ENCODE results near the gene IQGAP2.
"Not testable (repeated sequence)": the region's sequence is repeated elsewhere in the genome, so short reads cannot be mapped to it uniquely, and the experiment has no call there.

IQGAP2 gene

GRCh38 chr5:76415855-76416254 is 12.8 kb downstream of the IQGAP2 start:
- DNase-seq = no peak

- no peak for DNase-seq
Measured at GRCh38 chr5:76419597-76420298, 16.7 kb downstream of the IQGAP2 start.

DNA sequence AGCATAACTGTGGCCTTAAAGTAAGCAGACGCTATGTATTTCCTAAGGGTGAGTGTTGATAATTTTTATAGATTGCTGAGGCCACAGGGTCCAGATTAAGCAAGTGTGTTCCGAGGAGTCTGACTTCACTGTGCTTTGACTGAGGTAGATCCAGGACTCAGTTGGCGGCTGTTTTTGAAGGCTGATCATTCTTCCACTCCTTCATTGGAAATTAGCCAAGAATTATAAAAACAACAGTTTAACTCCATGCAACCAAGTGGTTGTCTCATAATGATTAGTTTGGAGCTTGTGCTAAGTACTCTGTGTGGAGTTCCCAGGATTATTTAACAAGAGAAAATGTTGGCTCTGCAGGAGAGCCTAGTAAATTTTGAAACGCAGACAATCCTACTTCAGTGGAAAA is 19.1 kb downstream of the IQGAP2 start:
- DNase-seq = no peak

DNA sequence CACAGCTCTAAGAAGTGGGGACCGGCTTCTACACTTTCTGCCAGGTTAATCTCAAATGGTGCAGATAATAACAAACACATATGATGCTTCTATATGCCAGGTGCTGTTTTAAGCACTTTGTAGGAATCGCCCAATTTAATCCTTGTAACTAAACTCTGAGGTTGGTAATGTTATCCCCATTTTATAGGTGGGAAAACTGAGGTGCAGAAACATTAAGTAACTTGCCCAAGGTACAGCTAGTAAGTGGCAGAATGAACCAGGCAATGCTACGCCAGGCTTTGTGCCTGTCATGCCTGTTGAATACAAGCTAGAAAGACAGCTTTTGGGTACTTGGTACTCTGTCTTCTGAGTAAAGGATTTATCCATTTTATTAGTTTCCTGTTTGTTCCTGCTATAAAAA is 19.7 kb downstream of the IQGAP2 start:
- no peak for DNase-seq

GRCh38 chr5:76425146-76425545 is 22.1 kb downstream of the IQGAP2 start:
- no peak for DNase-seq

DNA sequence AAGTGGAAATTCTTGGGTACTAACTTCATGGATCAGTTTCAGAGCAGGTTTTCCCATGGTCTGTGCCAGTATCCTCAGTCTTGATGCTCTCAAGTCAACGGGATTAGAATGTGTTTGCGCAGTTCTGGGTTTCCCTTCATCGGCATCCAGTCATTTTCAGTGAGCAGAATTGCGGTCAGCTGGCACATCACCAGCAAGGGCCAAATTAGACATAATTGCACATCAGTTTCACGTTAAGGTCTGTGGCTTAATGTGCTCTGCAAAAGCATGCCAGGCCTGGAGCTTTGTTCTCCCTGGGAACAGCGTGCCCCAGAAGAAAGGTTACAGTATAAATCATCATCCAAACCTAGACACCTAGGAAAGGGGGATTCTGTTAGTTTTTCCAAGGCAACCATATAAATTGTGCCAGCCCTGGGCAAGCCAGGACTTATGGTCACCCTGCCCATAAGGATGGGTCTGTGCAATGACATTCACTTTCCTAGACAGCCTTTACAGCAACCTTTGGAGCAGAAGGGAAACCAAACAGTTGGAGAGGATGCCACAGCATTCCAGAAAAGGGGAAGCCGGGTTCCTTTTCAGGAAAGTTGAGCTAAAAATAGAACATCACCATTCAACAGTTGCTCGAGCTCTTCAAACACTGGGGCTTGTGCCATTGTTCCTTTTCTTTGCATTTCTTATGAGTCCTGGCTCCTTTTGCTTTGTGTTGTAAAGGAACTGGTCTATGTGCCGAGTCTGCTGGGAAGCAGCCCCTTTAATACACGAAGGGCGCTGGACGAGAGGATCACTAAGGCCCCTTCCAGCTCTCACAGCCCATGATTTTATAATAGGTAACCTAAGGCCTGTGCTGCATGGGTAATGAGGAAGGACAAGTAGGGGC is 23.1 kb downstream of the IQGAP2 start:
- DNase-seq = no peak

DNA sequence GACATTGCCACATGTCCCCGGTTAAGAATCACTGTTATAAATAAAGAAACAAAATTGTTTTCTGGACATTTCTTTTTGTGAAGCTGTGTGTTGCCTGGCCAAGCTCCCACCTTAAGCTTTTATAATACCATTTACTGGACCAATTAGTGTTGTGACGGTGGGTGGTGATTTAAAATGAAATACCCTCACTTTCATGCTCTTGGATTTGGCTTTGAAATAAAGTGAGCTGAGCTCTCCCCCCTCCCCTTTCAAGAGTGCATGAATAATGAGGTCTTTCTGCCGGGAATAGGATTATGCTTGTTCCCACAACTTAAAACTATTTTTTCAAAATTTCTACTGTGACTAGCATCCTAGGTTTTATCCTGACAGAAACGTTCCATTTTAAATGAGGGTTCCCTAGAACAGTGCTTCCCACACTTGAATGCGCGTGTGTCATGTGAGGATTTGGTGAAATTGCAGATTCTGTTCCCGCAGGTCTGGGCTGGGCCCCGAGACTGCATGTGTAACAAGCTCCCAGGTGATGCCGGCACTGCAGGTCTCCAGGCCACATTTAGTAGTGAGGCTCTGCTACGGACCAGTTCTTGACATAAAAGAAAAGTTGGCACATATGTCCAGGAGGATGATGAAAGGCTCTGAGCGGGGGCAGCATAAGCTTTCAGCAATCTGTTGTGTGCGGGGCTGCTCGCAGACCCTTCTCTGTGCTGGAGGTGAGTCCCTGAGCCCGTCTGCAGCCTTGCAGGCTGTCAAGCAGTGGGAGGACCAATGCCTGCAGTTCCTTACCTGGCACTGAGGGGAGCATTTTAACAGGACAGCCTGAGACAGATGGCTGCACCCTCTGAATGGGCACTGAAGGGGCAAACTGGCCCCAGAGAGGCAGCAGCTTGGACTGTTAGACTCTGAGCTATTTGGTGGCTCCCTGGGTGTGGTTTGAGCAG is 24.4 kb downstream of the IQGAP2 start:
- no peak for DNase-seq

DNA sequence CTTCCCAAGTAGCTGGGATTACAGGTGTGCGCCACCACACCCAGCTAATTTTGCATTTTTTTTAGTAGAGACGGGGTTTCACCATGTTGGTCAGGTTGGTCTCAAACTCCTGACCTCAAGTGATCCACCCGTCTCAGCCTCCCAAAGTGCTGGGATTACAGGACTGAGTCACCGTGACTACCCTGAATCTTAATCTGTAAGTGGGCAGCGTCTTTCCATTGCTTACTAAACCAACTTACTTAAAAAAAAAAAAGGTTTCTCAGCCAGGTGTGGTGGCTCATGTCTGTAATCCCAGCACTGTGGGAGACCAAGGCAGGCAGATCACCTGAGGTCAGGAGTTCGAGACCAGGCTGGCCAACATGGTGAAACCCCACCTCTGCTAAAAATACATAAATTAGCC is 25.5 kb downstream of the IQGAP2 start:
- not testable (repeated sequence) for DNase-seq

- no peak for DNase-seq
Measured at GRCh38 chr5:76433261-76433660, 30.2 kb downstream of the IQGAP2 start.

DNA sequence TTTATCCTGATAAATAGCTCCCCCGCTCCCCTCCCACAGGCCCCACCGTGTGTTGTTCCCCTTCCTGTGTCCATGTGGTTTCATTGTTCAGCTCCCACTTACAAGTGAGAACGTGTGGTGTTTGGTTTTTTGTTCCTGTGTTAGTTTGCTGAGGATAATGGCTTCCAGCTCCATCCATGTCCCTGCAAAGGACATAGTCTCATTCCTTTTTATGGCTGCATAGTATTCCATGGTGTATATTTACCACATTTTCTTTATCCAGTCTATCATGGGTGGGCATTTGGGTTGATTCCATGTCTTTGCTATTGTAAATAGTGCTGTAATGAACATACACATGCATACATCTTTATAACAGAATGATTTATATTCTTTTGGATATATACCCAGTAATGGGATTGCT is 34.4 kb downstream of the IQGAP2 start:
- not testable (repeated sequence) for DNase-seq

DNA sequence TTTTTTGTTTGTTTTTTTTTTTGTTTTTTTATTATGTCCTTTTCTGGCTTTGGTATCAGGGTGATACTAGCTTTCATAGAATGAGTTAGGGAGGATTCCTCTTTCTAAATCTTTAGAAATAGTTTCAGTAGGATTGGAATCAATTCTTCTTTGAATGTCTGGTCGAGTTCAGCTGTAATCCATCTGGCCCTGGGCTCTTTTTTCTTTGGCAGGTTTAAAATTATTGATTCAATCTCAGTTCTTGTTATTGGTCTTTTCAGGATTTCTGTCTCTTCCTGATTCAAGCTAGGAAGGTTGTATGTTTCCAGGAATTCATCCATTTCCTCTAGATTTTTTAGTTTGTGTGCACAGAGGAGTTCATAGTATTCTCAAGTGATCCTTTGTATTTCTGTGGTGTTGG is 34.9 kb downstream of the IQGAP2 start:
- DNase-seq = no peak

DNA sequence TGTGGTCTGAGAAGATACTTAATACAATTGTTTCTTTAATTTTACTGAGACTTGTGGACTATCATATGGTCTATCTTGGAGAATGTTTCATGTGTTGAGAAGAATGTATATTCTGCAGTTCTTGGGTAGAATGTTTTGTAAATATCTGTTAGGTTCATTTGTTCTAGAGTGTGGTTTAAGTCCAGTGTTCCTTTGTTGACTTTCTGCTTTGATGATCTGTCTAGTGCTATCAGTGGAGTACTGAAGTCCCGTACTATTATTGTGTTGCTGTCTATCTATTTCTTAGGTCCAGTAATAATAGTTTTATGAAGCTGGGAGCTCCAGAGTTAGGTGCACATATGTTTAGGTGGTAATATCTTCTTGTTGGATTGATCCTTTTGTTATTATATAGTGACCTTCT is 36.1 kb downstream of the IQGAP2 start:
- DNase-seq = no peak

GRCh38 chr5:76439929-76440328 is 36.8 kb downstream of the IQGAP2 start:
- no peak for DNase-seq

DNA sequence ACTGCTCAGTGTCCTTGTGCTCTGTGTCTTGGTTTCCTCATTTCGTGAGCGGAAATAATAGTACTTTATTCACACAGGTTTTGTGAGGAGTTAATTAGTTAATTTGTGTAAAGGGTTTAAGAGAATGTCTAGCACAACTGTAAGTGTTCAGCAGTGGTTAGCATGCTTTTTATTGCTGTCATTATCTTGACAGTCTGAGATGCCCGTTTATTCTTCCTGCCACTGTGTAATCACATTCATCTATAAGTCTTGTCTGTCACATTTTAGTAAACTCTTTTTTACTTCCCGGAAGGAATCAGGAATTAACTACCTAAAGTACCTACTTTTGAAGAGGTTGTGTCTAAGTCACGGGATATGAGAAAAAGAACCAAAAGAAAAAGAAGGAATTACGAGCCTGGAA is 38.0 kb downstream of the IQGAP2 start:
- DNase-seq = no peak

DNA sequence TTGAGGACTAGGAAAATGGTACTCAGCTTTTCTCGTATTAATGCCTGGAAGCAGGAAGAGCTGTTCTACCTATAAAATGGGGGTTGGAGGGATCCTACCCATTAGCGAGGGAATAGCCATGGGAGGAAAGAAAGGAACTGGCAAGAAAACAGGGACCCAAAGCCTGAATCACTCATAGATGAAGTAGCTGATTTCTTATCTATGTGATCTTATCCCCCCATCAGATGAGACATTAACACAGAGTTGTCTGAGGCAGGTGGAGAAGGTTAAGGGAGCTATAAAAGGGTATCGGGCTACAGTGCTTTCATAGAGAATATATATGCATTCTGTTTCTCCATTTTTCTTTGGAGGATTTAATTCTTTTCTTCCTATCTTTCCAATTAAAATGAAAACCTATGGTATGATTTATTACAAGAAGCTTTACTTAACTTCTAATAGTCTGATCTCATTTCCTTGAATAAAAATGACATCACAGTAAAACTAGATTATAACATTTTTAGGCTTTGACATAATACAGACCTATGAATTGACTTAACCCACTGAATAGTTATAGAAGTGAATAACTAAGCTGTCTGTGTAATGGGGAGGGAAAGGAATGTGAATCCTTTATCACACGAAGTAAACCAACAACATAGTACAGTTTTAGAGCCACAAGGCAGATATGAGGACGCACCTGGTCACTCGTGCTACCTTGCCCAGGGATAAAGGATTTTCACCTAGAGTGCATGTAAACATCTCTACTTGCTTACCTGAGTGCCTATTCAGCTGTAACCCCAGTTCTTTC is 39.0 kb downstream of the IQGAP2 start:
- DNase-seq = no peak

- no peak for DNase-seq
Measured at GRCh38 chr5:76443066-76443800, 40.1 kb downstream of the IQGAP2 start.

- no peak for DNase-seq
Measured at GRCh38 chr5:76445063-76445462, 42.0 kb downstream of the IQGAP2 start.

DNA sequence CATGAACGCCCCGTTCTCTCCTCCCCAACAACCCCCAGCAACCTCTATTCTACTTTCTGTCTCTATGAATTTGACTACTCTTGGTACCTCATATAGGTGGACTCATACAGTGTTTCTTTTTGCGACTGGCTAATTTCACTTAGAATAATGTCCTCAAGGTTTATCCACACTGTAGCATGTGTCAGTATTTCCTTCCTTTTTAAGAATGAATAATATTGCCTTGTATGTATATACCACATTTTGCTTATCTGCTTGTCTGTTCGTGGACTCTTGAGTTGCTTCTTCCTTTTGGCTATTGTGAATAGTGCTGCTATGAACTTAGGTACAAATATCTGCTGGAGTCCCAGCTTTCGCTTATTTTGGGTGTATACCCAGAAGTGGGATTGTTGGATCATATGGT is 42.7 kb downstream of the IQGAP2 start:
- no peak for DNase-seq

DNA sequence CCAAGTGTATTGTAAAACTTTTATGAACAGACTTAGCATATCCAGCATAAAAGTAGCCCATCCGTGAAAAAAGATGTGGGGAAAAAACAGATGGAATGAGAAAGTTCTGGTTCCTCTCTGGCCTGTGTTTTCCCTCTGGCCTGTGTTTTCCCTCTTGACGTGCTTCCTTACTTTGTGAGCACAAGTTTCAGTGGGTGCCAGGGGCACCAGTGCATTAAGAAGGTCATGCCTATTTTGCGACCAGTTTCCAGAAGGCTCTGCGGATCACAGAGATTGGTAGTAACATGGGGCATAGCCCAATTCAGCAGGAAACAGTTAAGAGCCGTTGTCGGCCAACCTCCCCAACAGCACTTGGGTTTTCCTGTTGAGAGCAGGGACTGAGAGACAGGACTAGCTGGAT is 43.7 kb downstream of the IQGAP2 start:
- DNase-seq = no peak

- no peak for DNase-seq
Measured at GRCh38 chr5:76449606-76450005, 46.5 kb downstream of the IQGAP2 start.

GRCh38 chr5:76450054-76450453 is 47.0 kb downstream of the IQGAP2 start:
- no peak for DNase-seq
